Uterus (tissue), 2 donors: ENCODE results near the gene PAPPA2.

ENCODE experiments used
- POLR2A ChIP-seq, 2 donors: fragments of 450-650 bp; IDR thresholded peaks; one replicate each; pipeline ENCODE4 v1.6.1; 2016; ENCODE audit warnings: antibody characterized with exemption in 2 of 2, mild to moderate bottlenecking in 1 of 2, moderate library complexity in 1 of 2
- TF ChIP-seq, protein P1 (sequence below), 4 experiments: fragments of 200-600 bp in 2 of 4; fragments of 450-650 bp in 2 of 4; sonication (generic) in 2 of 4; IDR thresholded peaks; one replicate each; pipeline ENCODE4 v1.5.1; 2016 to 2019; ENCODE audit warnings: antibody characterized with exemption in 4 of 4, mild to moderate bottlenecking in 2 of 4, moderate library complexity in 1 of 4

DNA sequence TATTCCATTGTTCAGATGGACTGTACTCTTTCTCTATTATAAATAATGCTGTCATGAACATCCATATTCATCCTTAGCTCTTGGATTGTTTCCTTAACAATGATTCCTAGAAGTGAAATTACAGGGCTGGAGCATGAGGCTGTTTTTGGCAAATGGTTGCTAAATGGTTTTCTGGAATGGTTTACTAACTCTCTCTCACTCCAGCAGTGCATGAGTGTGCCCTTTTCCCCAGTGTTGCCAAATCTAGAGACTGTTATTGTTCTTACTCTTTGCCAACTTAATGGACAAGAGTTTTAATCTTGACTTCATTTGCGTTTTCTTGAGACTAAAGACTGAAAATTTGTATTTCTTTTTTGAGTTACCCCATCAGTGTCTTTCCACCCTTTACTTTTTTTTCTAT, 113.0 kb downstream of the PAPPA2 start:
- TF ChIP-seq, protein P1, sequence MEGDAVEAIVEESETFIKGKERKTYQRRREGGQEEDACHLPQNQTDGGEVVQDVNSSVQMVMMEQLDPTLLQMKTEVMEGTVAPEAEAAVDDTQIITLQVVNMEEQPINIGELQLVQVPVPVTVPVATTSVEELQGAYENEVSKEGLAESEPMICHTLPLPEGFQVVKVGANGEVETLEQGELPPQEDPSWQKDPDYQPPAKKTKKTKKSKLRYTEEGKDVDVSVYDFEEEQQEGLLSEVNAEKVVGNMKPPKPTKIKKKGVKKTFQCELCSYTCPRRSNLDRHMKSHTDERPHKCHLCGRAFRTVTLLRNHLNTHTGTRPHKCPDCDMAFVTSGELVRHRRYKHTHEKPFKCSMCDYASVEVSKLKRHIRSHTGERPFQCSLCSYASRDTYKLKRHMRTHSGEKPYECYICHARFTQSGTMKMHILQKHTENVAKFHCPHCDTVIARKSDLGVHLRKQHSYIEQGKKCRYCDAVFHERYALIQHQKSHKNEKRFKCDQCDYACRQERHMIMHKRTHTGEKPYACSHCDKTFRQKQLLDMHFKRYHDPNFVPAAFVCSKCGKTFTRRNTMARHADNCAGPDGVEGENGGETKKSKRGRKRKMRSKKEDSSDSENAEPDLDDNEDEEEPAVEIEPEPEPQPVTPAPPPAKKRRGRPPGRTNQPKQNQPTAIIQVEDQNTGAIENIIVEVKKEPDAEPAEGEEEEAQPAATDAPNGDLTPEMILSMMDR (IDR thresholded peaks at IDR 0.05): no peak
- TF ChIP-seq POLR2A (IDR thresholded peaks at IDR 0.05): no peak
